ENCODE data around the gene COMMD7. TPM values are rescaled to one million over a fixed set of nuclear protein-coding genes. Genes with fewer than 3 reads are reported as not detected.

Gene COMMD7
- 10 to 100 TPM; 67.5 to 72.5 (median 71.9) TPM for polyA plus RNA-seq (ENCODE audit: insufficient read length in 3 of 3)
- long read RNA-seq, donor 1, transcript COMMD7-201 (9 exons, 1,900 nt): major isoform, 40 of 45 reads
- long read RNA-seq, donor 1, transcript COMMD7-202 (9 exons, 1,343 nt): minor isoform, 5 of 45 reads
- long read RNA-seq, donor 1, partial matches to known transcripts: 0 of 45 reads
- long read RNA-seq, donor 1, other reads (novel, unspliced or antisense): 0 of 45 reads
- long read RNA-seq, donor 2, transcript COMMD7-201 (9 exons, 1,900 nt): major isoform, 47 of 55 reads
- long read RNA-seq, donor 2, transcript COMMD7-202 (9 exons, 1,343 nt): minor isoform, 8 of 55 reads
- long read RNA-seq, donor 2, partial matches to known transcripts: 0 of 55 reads
- long read RNA-seq, donor 2, other reads (novel, unspliced or antisense): 0 of 55 reads
- long read RNA-seq, donor 3, transcript COMMD7-202 (9 exons, 1,343 nt): minor isoform, 5 of 50 reads
- long read RNA-seq, donor 3, transcript COMMD7-201 (9 exons, 1,900 nt): major isoform, 45 of 50 reads
- long read RNA-seq, donor 3, partial matches to known transcripts: 0 of 50 reads
- long read RNA-seq, donor 3, other reads (novel, unspliced or antisense): 0 of 50 reads
- long read RNA-seq, donor 4, transcript COMMD7-202 (9 exons, 1,343 nt): minor isoform, 6 of 47 reads
- long read RNA-seq, donor 4, transcript COMMD7-201 (9 exons, 1,900 nt): major isoform, 41 of 47 reads
- long read RNA-seq, donor 4, partial matches to known transcripts: 0 of 47 reads
- long read RNA-seq, donor 4, other reads (novel, unspliced or antisense): 0 of 47 reads
- long read RNA-seq, donor 5, transcript COMMD7-201 (9 exons, 1,900 nt): major isoform, 20 of 21 reads
- long read RNA-seq, donor 5, partial matches to known transcripts: 0 of 21 reads
- long read RNA-seq, donor 5, other reads (novel, unspliced or antisense): 0 of 21 reads
- long read RNA-seq, donor 6, transcript COMMD7-201 (9 exons, 1,900 nt): major isoform, 30 of 34 reads
- long read RNA-seq, donor 6, partial matches to known transcripts: 0 of 34 reads
- long read RNA-seq, donor 6, other reads (novel, unspliced or antisense): 0 of 34 reads
- long read RNA-seq, donor 7, transcript COMMD7-201 (9 exons, 1,900 nt): major isoform, 31 of 34 reads
- long read RNA-seq, donor 7, partial matches to known transcripts: 0 of 34 reads
- long read RNA-seq, donor 7, other reads (novel, unspliced or antisense): 0 of 34 reads
- long read RNA-seq, donor 8, transcript COMMD7-201 (9 exons, 1,900 nt): major isoform, 17 of 19 reads
- long read RNA-seq, donor 8, partial matches to known transcripts: 0 of 19 reads
- long read RNA-seq, donor 8, other reads (novel, unspliced or antisense): 0 of 19 reads
- long read RNA-seq, donor 9, transcript COMMD7-201 (9 exons, 1,900 nt): major isoform, 33 of 51 reads
- long read RNA-seq, donor 9, transcript COMMD7-202 (9 exons, 1,343 nt): minor isoform, 7 of 51 reads
- long read RNA-seq, donor 9, partial matches to known transcripts: 11 of 51 reads
- long read RNA-seq, donor 9, other reads (novel, unspliced or antisense): 0 of 51 reads
- long read RNA-seq, donor 10, transcript COMMD7-202 (9 exons, 1,343 nt): minor isoform, 5 of 18 reads
- long read RNA-seq, donor 10, transcript COMMD7-201 (9 exons, 1,900 nt): major isoform, 13 of 18 reads
- long read RNA-seq, donor 10, partial matches to known transcripts: 0 of 18 reads
- long read RNA-seq, donor 10, other reads (novel, unspliced or antisense): 0 of 18 reads
- long read RNA-seq, donor 11, transcript COMMD7-201 (9 exons, 1,900 nt): major isoform, 18 of 18 reads
- long read RNA-seq, donor 11, partial matches to known transcripts: 0 of 18 reads
- long read RNA-seq, donor 11, other reads (novel, unspliced or antisense): 0 of 18 reads
- long read RNA-seq, donor 12, transcript COMMD7-201 (9 exons, 1,900 nt): major isoform, 44 of 63 reads
- long read RNA-seq, donor 12, partial matches to known transcripts: 16 of 63 reads
- long read RNA-seq, donor 12, other reads (novel, unspliced or antisense): 0 of 63 reads
- long read RNA-seq, donor 13, transcript COMMD7-201 (9 exons, 1,900 nt): major isoform, 16 of 18 reads
- long read RNA-seq, donor 13, partial matches to known transcripts: 0 of 18 reads
- long read RNA-seq, donor 13, other reads (novel, unspliced or antisense): 0 of 18 reads
- long read RNA-seq, donor 14, transcript COMMD7-201 (9 exons, 1,900 nt): major isoform, 43 of 53 reads
- long read RNA-seq, donor 14, transcript COMMD7-202 (9 exons, 1,343 nt): minor isoform, 5 of 53 reads
- long read RNA-seq, donor 14, partial matches to known transcripts: 5 of 53 reads
- long read RNA-seq, donor 14, other reads (novel, unspliced or antisense): 0 of 53 reads
- long read RNA-seq, donor 15, transcript COMMD7-202 (9 exons, 1,343 nt): minor isoform, 7 of 55 reads
- long read RNA-seq, donor 15, transcript COMMD7-201 (9 exons, 1,900 nt): major isoform, 48 of 55 reads
- long read RNA-seq, donor 15, partial matches to known transcripts: 0 of 55 reads
- long read RNA-seq, donor 15, other reads (novel, unspliced or antisense): 0 of 55 reads
- long read RNA-seq, donor 16, transcript COMMD7-202 (9 exons, 1,343 nt): minor isoform, 5 of 59 reads
- long read RNA-seq, donor 16, transcript COMMD7-201 (9 exons, 1,900 nt): major isoform, 39 of 59 reads
- long read RNA-seq, donor 16, partial matches to known transcripts: 15 of 59 reads
- long read RNA-seq, donor 16, other reads (novel, unspliced or antisense): 0 of 59 reads

GRCh38 chr20:32743237-32744112 is at the start of gene COMMD7:
Gene COMMD7, minus strand, starts transcription at chr20:32743467. Its CDS starts 76 bp downstream, at chr20:32743391.
- no peak for DNase-seq

GRCh38 chr20:32792731-32793458 is 49.6 kb upstream of the COMMD7 start:
- no peak for DNase-seq

- DNase-seq: no peak
Observed at GRCh38 chr20:32792316-32792715, 49.0 kb upstream of the COMMD7 start.

GRCh38 chr20:32790751-32791057 is 47.4 kb upstream of the COMMD7 start:
- no peak for DNase-seq

- DNase-seq: peak; percentile 57
Observed at GRCh38 chr20:32789896-32790750, 46.9 kb upstream of the COMMD7 start.

GRCh38 chr20:32787168-32787567 is 43.9 kb upstream of the COMMD7 start:
- no peak for DNase-seq

- no peak for DNase-seq
Observed at GRCh38 chr20:32786059-32786760, 42.9 kb upstream of the COMMD7 start.

- DNase-seq: no peak
Observed at GRCh38 chr20:32784369-32785080, 41.3 kb upstream of the COMMD7 start.

GRCh38 chr20:32780749-32781655 is 37.7 kb upstream of the COMMD7 start:
- DNase-seq: no peak

- DNase-seq: no peak
Observed at GRCh38 chr20:32780278-32780677, 37.0 kb upstream of the COMMD7 start.

GRCh38 chr20:32779500-32780211 is 36.4 kb upstream of the COMMD7 start:
- DNase-seq: no peak

- no peak for DNase-seq
Observed at GRCh38 chr20:32777177-32777956, 34.1 kb upstream of the COMMD7 start.
